Muscle of leg (tissue), 16 donors: Measurements from ENCODE around the gene YAE1. TPM values are rescaled to one million over a fixed set of nuclear protein-coding genes. Genes with fewer than 3 reads are reported as not detected.
A peak's percentile ranks its signal among the peaks of the same experiment; 100 is the strongest.

ENCODE experiments used
- DNase-seq: peaks from one replicate; pipeline ENCODE4 v3.0.0; 2013
- H3K27ac ChIP-seq: one replicate; pipeline ENCODE4 v1.5.1; 2013; ENCODE audit warnings: mild to moderate bottlenecking, low read length, control low read depth
- H3K27me3 ChIP-seq: one replicate; pipeline ENCODE4 v1.6.1; 2013; ENCODE audit warnings: low read length; ENCODE audit not compliant: control insufficient read depth, insufficient read depth
- H3K36me3 ChIP-seq: one replicate; pipeline ENCODE4 v1.6.1; 2013; ENCODE audit warnings: low read length; ENCODE audit not compliant: control insufficient read depth, insufficient read depth
- H3K4me1 ChIP-seq: one replicate; pipeline ENCODE4 v1.6.1; 2013; ENCODE audit warnings: low read length; ENCODE audit not compliant: control insufficient read depth, insufficient read depth
- H3K4me3 ChIP-seq: one replicate; pipeline ENCODE4 v1.5.1; 2013; ENCODE audit warnings: low read length, control low read depth
- H3K9me3 ChIP-seq: replicated peaks from 2 replicates; pipeline ENCODE4 v1.6.1; 2013; ENCODE audit warnings: low read depth, low read length; ENCODE audit not compliant: control insufficient read depth
- WGBS: methylation state at CpG from one replicate; pipeline ENCODE4 v1.1.5; 2013; ENCODE audit warnings: missing lambda C conversion rate; ENCODE audit not compliant: insufficient coverage; 5-methylcytosine and 5-hydroxymethylcytosine counted together
- long read RNA-seq, 11 donors: transcript quantifications; one replicate each; lab custom pipeline, GENCODE V29; 2026
- polyA plus RNA-seq, 8 donors: library from polyadenylated mRNA; unstranded; fragments of 120-200 nt; gene quantifications; one replicate each; pipeline versions ENCODE4 v1.2.1 to v1.2.3, GENCODE V29; 2013; ENCODE audit warnings: inconsistent platforms in 1 of 8, low replicate concordance in 1 of 8; ENCODE audit not compliant: insufficient read length in 8 of 8, insufficient read depth in 1 of 8
- total RNA-seq: library from RNA; stranded (reverse); fragments of 120-200 nt; gene quantifications from one replicate; pipeline ENCODE4 v1.2.4, GENCODE V29; 2013

Gene YAE1
- total RNA-seq: 32.1 TPM
- 10 to 100 TPM; 20.4 to 32.4 (median 24.1) TPM for polyA plus RNA-seq
- long read RNA-seq, donor 1, transcript YAE1-201 (3 exons, 899 nt): major isoform, 8 of 8 reads
- long read RNA-seq, donor 1, partial matches to known transcripts: 0 of 8 reads
- long read RNA-seq, donor 1, other reads (novel, unspliced or antisense): 0 of 8 reads
- long read RNA-seq, donor 2, partial matches to known transcripts: 0 of 3 reads
- long read RNA-seq, donor 2, other reads (novel, unspliced or antisense): 0 of 3 reads
- long read RNA-seq, donor 3, transcript YAE1-201 (3 exons, 899 nt): major isoform, 15 of 15 reads
- long read RNA-seq, donor 3, partial matches to known transcripts: 0 of 15 reads
- long read RNA-seq, donor 3, other reads (novel, unspliced or antisense): 0 of 15 reads
- long read RNA-seq, donor 4, transcript YAE1-201 (3 exons, 899 nt): major isoform, 5 of 8 reads
- long read RNA-seq, donor 4, partial matches to known transcripts: 0 of 8 reads
- long read RNA-seq, donor 4, other reads (novel, unspliced or antisense): 0 of 8 reads
- long read RNA-seq, donor 5, transcript YAE1-201 (3 exons, 899 nt): major isoform, 29 of 36 reads
- long read RNA-seq, donor 5, transcript YAE1-205 (2 exons, 660 nt): minor isoform, 5 of 36 reads
- long read RNA-seq, donor 5, partial matches to known transcripts: 0 of 36 reads
- long read RNA-seq, donor 5, other reads (novel, unspliced or antisense): 0 of 36 reads
- long read RNA-seq, donor 6, transcript YAE1-201 (3 exons, 899 nt): major isoform, 24 of 27 reads
- long read RNA-seq, donor 6, partial matches to known transcripts: 0 of 27 reads
- long read RNA-seq, donor 6, other reads (novel, unspliced or antisense): 0 of 27 reads
- long read RNA-seq, donor 7, transcript YAE1-201 (3 exons, 899 nt): major isoform, 24 of 28 reads
- long read RNA-seq, donor 7, partial matches to known transcripts: 0 of 28 reads
- long read RNA-seq, donor 7, other reads (novel, unspliced or antisense): 0 of 28 reads
- long read RNA-seq, donor 8, transcript YAE1-201 (3 exons, 899 nt): major isoform, 14 of 18 reads
- long read RNA-seq, donor 8, partial matches to known transcripts: 0 of 18 reads
- long read RNA-seq, donor 8, other reads (novel, unspliced or antisense): 0 of 18 reads
- long read RNA-seq, donor 9, transcript YAE1-201 (3 exons, 899 nt): major isoform, 10 of 12 reads
- long read RNA-seq, donor 9, partial matches to known transcripts: 0 of 12 reads
- long read RNA-seq, donor 9, other reads (novel, unspliced or antisense): 0 of 12 reads
- long read RNA-seq, donor 10, transcript YAE1-201 (3 exons, 899 nt): major isoform, 23 of 27 reads
- long read RNA-seq, donor 10, partial matches to known transcripts: 0 of 27 reads
- long read RNA-seq, donor 10, other reads (novel, unspliced or antisense): 0 of 27 reads
- long read RNA-seq, donor 11, transcript YAE1-201 (3 exons, 899 nt): major isoform, 11 of 12 reads
- long read RNA-seq, donor 11, partial matches to known transcripts: 0 of 12 reads
- long read RNA-seq, donor 11, other reads (novel, unspliced or antisense): 0 of 12 reads

GRCh38 chr7:39566023-39566921, at the start of gene YAE1:
Gene YAE1, plus strand, starts transcription at chr7:39566404. Its CDS starts 15 bp downstream, at chr7:39566419.
- H3K27ac ChIP-seq: peak within 1 kb of the TSS; percentile 85
- DNase-seq: peak; percentile 93
- no peaks in the 10 kb centered on the region for H3K9me3 ChIP-seq
- peak within 1 kb of the TSS; percentile 93 for H3K4me3 ChIP-seq
- H3K4me1 ChIP-seq: peaks cover 5% of the 10 kb centered on the region
- 0% methylated on average over 58 of the region's 64 CpGs for WGBS
- no peaks in the 10 kb centered on the region for H3K27me3 ChIP-seq
- peaks cover 4% of the 10 kb centered on the region for H3K36me3 ChIP-seq

DNA sequence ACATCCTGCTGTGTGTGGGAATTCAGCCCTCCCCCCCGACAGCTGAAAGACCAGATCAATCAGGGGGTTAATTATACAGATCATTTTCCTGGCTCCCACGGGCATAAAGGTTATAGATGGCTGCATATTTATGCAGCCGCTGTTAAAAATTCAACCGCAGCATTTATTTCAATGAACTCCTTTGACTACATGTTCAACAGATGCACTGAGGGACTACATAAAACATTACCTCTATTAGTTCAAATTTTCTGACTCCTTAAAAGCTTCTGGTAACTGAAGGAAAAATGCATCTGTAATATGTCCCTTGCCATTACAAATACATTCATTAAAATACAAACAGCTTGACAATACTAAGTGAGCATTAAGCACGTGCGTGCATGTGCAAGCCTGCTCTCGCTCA, 49.7 kb upstream of the YAE1 start:
- Histone ChIP-seq H3K27ac (no peak overlapping the region), H3K27me3 (no peaks in the 10 kb centered on the region), H3K4me1 (no peaks in the 10 kb centered on the region), H3K4me3 (no peak overlapping the region), H3K9me3 (no peaks in the 10 kb centered on the region), H3K36me3 (no peaks in the 10 kb centered on the region)
- DNase-seq: no peak
- WGBS: no CpG with 5 or more reads among the region's 7 CpGs

DNA sequence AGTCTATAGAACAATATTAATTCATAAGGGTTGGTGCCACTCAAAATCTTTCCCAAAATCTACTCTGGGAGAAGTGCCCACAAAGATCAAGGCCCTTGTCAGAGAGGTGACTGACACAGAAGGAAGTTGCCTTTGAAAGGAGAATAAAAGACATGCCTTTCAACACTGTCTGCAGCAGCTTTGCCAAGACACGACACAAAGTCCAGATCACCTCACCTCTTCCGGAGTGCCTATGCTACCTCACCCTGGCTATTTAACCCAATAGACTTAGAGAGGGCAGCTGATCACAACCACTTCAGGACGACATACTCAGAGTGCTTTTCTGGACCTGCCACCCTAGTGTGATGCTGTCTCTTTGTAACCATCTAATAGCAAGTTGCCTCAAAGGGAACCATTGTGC, 49.0 kb upstream of the YAE1 start:
- H3K27ac ChIP-seq: no peak overlapping the region
- no peaks in the 10 kb centered on the region for H3K4me1 ChIP-seq
- H3K27me3 ChIP-seq: no peaks in the 10 kb centered on the region
- no peaks in the 10 kb centered on the region for H3K36me3 ChIP-seq
- no peaks in the 10 kb centered on the region for H3K9me3 ChIP-seq
- H3K4me3 ChIP-seq: no peak overlapping the region
- DNase-seq: no peak
- WGBS: no CpG with 5 or more reads among the region's 3 CpGs

DNA sequence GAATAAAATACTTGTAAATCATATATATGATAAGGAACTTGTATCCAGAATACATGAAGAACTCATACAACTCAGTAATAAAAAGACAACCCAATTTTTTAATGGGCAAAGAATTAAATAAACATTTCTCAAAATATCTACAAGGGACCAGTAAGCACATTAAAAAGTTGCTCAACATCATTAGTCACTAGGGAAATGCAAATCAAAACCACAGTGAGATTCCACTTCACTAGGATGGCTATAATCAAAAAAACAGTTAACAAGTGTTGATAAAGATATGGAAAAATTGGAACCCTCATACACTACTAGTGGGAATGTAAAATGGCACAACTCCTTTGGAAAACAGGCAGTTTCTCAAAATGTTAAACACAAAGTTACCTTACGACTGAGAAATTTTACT, 40.3 kb upstream of the YAE1 start:
- no CpG with 5 or more reads among the region's 1 CpG for WGBS
- no peaks in the 10 kb centered on the region for H3K27me3 ChIP-seq
- no peak overlapping the region for H3K27ac ChIP-seq
- H3K4me1 ChIP-seq: no peaks in the 10 kb centered on the region
- no peak overlapping the region for H3K4me3 ChIP-seq
- no peaks in the 10 kb centered on the region for H3K36me3 ChIP-seq
- H3K9me3 ChIP-seq: no peaks in the 10 kb centered on the region
- no peak for DNase-seq

- no peak overlapping the region for H3K27ac ChIP-seq
Observed at GRCh38 chr7:39526666-39527065, 39.5 kb upstream of the YAE1 start.

GRCh38 chr7:39527296-39527695, 38.9 kb upstream of the YAE1 start:
- Histone ChIP-seq H3K4me3 (no peak overlapping the region), H3K27ac (no peak overlapping the region), H3K36me3 (no peaks in the 10 kb centered on the region), H3K9me3 (no peaks in the 10 kb centered on the region), H3K4me1 (no peaks in the 10 kb centered on the region), H3K27me3 (no peaks in the 10 kb centered on the region)
- DNase-seq: peak; percentile 23
- 33% methylated on average over 1 of the region's 2 CpGs for WGBS

More at GRCh38 chr7:39526666-39527065, 39.5 kb upstream of the YAE1 start:
- Histone ChIP-seq H3K4me3 (no peak overlapping the region), H3K4me1 (no peaks in the 10 kb centered on the region), H3K36me3 (no peaks in the 10 kb centered on the region), H3K9me3 (no peaks in the 10 kb centered on the region), H3K27me3 (no peaks in the 10 kb centered on the region)
- no peak for DNase-seq

DNA sequence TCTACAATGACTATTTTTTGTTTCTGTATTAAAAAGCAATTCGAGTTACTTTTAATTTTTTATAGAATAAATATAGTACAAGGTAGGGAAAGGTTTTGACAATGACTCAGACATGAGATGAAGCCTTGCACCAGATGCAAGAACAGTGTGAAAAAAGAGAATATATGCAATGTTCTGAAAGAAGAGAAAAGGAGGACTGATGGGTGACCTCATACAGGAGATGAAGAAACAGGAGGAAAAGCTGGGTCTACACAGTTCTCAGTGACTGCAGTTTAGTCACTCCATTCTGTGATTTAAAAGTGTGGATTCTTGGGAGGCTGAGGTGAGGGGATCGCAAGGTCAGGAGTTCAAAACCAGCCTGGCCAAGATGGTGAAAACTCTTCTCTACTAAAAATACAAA, 38.3 kb upstream of the YAE1 start:
- Histone ChIP-seq H3K27ac (no peak overlapping the region), H3K9me3 (no peaks in the 10 kb centered on the region), H3K36me3 (no peaks in the 10 kb centered on the region), H3K4me3 (no peak overlapping the region), H3K4me1 (no peaks in the 10 kb centered on the region), H3K27me3 (no peaks in the 10 kb centered on the region)
- WGBS: no CpG with 5 or more reads among the region's 2 CpGs
- DNase-seq: no peak

GRCh38 chr7:39528849-39529248, 37.4 kb upstream of the YAE1 start:
- H3K4me3 ChIP-seq: no peak overlapping the region
- H3K9me3 ChIP-seq: no peaks in the 10 kb centered on the region
- H3K27me3 ChIP-seq: no peaks in the 10 kb centered on the region
- H3K4me1 ChIP-seq: no peaks in the 10 kb centered on the region
- no peak for DNase-seq
- no peak overlapping the region for H3K27ac ChIP-seq
- H3K36me3 ChIP-seq: no peaks in the 10 kb centered on the region

DNA sequence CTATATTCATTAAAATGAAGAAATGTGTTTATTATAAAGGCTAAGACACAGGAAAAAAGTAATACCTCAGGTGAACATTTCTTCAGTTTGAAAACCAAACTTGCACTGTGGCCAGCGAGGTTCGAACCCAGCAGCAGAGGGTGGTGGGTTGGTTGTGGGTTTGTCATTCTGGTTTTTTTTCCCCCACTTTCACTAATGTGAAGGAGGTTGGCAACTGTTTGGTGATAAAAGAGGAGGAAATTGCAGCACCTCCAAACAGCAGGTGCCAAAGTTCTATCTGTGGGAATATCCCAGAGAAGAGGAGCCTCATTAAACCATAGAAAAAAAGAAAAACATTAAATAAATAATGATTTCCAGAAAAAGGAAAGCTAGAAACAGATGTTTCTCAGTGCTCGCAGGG, 36.6 kb upstream of the YAE1 start:
- H3K9me3 ChIP-seq: no peaks in the 10 kb centered on the region
- H3K27me3 ChIP-seq: no peaks in the 10 kb centered on the region
- no peaks in the 10 kb centered on the region for H3K36me3 ChIP-seq
- DNase-seq: no peak
- no peak overlapping the region for H3K27ac ChIP-seq
- WGBS: no CpG with 5 or more reads among the region's 3 CpGs
- no peak overlapping the region for H3K4me3 ChIP-seq
- no peaks in the 10 kb centered on the region for H3K4me1 ChIP-seq
